GM19455 (cell line): ENCODE measurements around the gene C9orf57.
"Not testable (repeated sequence)": the region's sequence is repeated elsewhere in the genome, so short reads cannot be mapped to it uniquely, and the experiment has no call there.

Experiments used
- ATAC-seq: cut with Tn5 transposase; IDR thresholded peaks from one replicate; pipeline ENCODE4 v1.9.1; 2021; ENCODE audit not compliant: unreplicated experiment

Gene C9orf57, protein sequence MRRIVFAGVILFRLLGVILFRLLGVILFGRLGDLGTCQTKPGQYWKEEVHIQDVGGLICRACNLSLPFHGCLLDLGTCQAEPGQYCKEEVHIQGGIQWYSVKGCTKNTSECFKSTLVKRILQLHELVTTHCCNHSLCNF

DNA sequence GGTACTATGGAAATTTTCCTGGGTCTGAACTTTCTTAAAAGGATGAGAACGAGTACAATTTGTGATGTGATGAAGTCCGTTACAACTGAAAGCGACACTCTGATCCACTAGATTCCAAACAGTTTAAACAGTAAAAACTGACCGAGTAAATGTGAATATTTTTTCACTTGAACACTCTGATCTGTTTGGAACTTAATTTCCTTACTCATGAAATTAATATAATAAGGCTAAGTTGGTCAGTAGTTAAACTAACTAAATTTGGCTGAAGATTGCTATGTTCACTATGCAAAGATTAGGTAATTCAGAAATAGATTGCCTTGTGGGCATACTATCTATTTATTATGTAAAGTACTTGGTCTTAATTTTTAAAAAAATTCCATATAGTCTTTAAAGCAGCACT lies at the start of gene C9orf57:
Gene C9orf57 (minus strand): TSS at position 101 of the 400 bp plus-strand sequence. CDS start 1,282 bp downstream, outside the sequence.
- no peak for ATAC-seq

DNA sequence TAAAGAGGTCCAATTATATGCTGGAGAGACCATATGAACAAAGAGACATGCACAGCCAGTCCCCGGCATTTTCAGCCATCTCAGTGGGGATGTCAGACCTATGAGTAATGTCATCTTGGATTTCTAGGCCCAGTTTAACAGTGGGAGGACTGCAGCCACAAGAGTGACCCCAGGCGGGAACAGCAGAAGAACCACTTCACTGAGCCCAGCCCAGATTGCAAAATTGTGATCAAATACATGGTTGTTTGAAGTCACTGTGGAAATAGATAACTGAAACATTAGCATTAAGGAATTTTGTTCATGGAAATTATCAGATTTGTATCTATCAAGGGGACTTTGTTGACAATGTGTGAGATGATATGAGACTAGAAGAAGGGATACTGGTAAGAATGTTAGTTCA lies 42.1 kb upstream of the C9orf57 start:
- no peak for ATAC-seq

DNA sequence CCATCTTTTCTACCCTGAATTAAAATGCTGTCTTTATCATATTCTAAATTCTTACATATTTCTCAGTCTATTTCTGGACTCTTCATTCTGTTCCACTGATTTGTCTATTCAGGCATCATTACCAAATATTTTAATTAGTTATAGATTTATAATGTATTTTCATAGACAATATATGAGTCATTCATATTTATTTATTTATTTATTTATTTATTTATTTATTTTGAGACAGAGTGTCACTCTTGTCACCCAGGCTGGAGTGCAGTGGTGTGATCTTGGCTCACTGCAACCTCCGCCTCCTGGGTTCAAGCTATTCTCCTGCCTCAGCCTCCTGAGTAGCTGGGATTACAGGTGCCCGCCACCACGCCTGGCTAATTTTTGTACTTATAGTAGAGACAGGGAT lies 35.1 kb upstream of the C9orf57 start:
- not testable (repeated sequence) for ATAC-seq

DNA sequence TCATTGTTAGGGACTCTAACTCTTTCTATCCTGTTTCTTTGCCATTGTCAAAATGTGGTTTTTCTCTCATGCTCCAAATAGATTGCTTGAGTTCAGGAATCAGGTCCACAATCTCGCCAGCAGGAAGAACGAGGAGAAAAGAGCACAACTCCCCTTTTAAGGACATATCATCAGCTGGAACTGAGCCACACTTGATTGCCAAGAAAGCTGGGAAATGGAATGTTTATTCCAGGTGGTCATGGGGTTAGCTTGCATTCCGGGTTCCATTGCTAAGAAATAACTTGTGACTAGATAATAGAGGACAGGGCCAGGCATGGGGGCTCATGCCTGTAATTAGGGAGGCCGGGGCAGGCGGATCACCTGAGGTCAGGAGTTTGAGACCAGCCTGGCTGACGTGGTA lies 32.4 kb upstream of the C9orf57 start:
- ATAC-seq, result no peak

DNA sequence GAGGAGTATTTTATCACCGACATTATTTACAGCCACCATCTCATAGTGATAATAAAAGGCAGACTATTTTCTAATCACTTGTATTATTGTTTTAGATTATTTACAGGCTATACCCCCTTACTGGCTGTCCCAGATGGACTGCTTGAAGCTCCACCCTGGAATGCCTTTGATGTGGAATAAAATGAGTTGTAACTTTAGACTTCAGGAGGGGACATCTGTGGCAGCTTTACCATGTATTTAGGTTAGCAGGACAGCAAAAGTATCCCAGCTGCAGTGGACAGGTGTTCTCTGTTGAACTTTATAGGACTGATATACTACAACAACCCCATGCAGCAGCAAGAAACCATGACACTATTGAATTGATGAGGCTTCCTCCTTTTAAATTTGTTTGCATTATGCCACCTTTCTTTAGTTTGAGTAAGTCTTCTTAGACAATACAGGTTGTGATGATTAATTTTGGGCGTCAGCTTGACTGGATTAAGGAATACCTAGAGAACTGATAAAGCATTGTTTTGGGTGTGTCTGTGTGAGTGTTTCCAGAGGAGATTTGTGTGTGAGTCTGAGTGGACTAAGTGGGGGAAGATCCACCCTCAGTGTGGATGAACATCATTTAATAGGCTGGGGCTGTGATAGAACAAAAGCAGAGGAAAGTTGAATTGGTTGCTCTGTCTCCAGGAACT lies 29.2 kb upstream of the C9orf57 start:
- no peak for ATAC-seq

DNA sequence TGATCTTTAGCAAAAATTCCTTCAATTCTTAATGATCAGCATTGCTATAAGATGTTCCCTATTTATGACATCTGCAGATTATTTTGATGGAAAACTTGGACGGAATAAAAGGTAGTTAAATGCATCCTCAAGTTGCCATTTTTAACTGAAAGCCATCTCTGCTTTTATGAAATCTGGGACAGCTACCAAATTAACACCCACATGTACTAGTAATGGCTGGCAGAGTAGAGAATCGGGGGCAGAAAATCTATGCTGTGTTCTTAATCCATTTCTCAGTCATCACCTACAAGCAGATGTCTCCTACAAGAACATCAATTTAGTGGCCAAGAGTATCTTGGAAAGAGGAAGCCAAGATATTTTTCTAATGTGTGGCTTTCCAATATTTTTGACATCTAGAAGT lies 22.1 kb upstream of the C9orf57 start:
- ATAC-seq, result no peak

DNA sequence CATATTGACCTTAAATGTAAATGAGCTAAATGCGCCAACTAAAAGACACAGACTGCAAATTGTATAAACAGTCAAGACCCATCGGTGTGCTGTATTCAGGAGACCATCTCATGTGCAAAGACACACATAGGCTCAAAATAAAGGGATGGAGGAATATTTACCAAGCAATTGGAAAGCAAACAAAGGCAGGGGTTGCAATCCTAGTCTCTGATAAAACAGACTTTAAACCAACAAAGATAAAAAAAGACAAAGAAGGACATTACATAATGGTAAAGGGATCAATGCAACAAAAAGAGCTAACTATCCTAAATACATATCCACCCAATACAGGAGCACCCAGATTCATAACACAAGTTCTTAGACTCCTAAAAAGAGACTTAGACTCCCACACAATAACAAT lies 14.3 kb upstream of the C9orf57 start:
- not testable (repeated sequence) for ATAC-seq

DNA sequence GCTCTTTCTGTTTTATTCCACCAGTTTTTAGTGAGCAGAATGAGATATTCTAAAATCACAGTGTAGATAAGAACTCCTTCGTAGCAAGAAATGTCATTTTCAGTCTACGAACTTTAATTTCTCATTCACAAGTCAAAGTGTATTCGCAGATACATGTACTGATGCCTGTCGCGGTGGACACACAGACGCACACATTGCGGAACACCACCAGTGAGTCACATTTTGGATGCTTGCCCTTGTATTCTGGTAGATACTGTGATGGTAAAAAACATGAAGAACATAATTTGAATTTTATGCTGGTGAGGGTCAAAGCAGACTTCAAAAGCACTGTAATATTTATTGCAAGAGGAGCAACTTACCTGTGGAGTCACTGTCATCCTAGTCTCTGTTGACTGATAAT lies 4.7 kb upstream of the C9orf57 start:
- ATAC-seq, result no peak

DNA sequence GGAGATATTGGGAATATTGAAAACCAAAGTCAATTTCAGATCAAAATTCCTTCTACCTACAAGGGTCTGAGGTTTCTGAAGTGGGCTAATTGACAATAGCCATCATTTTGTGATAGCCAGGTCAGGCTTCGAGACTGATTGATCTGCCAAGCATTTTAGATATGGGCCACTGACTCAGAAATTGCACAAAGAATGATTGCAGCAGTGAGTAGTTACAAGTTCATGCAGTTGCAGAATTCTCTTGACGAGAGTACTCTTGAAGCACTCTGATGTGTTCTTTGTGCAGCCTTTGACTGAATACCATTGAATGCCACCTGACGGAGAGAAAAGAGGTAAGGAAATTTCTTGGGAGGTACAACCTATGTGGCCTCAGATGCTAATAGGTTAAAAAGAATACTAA lies 8.3 kb downstream of the C9orf57 start:
- ATAC-seq, result no peak

DNA sequence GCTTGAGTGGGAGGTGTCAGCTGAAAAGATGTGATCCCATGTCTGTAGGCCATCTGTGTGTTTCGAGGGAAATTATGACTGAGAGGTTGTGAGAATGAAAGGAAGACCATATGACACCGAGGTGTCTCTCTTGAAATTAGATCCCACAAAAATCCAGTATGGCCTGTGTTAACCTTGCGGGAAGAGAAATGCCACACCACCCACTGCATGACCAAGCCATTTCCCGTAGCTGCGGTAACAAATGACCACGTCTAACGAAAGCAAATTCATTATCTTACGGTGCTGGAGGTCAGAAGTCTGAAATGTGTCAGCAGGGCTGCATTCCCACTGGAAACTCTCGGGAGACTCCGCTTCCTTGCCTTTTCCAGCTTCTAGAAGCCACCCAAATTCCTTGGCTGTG lies 11.6 kb downstream of the C9orf57 start:
- ATAC-seq, result no peak

DNA sequence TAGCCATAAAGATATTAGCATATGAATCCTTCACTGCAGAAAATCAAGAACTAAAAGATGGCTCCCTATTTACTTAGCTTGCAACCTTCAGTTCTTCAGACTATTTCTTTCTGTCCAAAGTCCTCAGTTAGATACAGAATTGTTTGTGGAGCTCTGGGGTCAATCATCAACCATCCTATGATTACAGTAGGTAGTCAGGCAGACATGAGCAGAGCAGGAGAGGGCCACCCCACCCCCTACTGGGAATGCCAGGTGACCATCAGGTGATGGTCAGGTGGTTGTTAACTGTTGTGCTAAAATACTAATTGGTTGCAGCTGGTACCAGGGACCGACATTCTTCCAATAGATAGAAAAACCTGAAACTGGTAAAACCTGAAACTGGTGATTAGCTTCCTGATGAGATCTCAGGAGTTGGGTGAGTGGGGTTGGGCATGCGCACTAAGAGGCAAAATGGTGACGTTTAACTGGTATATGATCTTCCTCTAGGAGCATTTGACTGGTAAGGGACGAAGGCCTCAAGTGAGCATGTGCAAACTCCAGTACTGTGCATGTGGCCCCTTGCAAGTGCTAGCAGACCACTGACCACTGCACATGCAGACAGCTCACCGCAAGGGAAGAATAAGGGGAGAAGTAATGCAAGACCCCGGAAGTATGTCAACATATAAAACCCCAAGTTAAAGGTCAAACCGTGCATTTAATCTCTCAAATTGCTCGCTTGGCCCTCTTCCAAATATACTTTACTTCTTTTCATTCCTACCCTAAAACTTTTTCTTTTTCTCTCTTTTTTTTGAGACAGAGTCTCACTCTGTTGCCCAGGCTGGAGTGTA lies 13.6 kb downstream of the C9orf57 start:
- no peak for ATAC-seq

DNA sequence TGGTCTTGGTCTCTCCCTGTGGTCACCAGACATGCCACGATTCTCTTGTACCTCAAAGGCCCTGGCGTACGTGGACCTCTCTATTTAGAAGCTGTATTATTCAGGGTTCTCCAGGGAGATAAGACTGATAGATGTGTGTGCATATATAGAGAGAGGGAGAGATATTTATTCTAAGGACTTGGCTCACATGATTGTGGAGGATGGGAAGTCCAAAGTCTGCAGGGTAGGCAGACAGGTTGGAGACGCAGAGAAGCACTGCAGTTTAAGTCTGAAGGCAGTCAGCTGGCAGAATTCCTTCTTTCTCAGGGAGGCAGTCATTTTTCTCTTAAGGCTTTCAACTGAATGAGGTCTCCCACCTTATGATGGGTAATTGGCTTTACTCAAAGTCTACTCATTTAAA lies 16.3 kb downstream of the C9orf57 start:
- no peak for ATAC-seq

DNA sequence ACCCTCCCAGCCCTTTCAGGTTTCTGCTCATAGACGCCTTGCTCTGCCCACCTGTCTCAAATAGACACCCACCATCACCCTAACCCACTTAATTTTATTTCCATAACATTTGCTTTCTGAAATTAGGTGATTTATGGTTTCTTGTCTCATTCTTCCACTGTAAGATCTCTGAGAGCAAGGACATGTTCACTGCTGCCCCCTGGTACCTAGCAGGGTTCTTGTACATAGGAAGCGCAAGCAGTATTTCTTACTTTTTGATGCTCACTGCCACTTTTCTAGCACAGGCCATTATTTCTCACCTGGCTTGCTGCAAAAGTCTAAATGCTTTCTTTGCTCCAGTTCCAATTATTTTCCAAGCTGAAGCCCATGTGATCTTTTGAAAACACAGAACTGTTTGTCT lies 16.8 kb downstream of the C9orf57 start:
- ATAC-seq, result no peak

DNA sequence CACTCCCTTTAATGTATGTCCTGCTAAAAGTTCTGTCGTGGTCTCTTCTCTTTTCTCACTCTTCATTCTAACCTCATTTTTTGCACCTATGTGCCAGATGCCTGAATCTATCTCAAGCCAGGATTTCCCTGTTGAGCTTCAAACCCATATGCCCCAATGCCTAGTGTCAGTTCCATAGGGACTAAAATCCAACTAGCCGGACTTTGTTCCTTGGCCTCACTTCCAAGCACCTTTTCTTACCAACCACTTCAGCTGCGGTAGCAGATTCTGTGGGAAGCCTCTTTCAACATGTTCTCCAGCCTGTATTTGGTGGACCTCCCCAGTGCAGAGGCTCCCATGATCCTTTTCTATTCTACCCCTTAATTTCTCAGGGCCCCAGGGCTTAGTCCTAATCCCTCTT lies 17.5 kb downstream of the C9orf57 start:
- ATAC-seq, result no peak

DNA sequence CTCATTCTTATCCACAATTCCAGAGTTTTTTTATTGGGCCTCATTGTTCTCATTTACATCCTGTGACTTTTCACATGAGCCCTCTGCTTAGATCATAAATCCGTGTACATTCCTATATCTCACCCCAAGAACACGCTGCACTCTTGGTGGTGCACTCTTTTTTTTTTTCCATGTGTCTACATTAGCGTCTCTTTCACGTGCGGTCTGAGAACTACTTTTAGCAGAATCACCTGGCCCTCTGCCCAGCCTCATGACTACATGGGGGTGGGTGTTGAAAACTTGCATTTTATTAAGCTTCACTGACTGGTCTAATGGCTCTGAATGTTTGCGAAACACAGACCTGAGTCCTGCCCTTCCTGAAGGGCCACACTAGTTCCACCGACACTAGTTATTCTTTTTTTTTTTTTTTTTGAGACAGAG lies 18.6 kb downstream of the C9orf57 start:
- no peak for ATAC-seq

DNA sequence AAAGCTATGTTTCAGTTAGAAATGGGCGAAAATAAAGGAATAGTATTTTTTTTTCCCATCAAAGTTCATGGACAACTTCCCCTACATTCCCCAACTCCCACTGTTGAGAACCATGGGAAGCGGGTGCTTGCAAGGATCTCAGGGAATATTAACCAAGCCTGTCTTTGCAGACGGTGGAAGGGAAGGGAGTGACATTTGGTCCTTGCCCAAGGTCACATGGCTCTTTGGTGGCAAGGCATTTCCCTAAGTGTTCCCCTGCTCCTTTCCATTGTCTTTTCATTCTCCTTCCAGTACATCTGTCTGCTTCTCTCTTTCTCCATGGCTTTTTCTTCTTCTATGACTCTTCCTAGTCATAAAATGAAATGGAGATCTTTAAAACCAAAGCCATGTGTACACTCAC lies 19.0 kb downstream of the C9orf57 start:
- no peak for ATAC-seq

DNA sequence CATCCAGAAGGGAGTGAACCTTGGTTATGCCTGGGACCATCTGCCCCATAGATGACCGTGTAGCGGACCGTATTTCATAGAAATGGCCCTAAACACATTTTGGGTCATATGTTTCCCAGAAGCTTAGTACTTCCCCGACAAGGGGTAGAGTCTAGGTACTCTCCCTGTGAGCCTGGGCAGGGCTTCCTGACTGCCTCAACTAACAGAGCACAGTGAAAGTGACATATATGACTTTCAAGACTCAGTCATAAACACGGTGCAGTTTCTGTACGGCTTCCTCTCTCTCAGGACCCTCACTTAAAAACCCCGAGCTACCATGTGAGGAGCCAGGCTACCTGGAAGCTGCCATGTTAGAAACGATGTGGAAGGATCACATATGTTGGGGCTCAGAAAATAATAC lies 20.9 kb downstream of the C9orf57 start:
- peak; percentile 56 for ATAC-seq

DNA sequence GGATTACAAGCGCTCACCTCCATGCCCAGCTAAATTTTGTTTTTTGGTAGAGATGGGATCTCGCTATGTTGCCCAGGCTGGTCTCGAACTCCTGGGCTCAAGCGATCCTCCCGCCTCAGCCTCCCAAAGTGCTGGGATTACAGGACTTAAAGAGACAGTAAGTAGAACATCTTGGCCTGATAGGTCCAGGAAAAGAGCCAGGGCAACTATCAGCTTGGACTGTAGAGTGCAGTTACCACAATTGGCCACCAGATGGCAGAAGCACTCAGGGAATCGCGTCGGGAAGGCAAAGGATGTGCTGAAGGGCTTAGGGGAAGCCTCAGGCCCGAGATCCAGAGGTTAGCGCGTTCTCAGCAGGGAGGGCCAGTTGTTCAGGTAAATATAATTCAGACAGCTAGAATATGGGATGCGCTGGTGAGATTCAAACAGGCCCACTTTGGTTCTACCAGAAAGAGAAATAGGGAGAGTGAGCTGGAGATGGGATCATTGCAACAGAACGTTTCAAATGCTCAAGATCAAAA lies 21.5 kb downstream of the C9orf57 start:
- ATAC-seq, result peak; percentile 81

DNA sequence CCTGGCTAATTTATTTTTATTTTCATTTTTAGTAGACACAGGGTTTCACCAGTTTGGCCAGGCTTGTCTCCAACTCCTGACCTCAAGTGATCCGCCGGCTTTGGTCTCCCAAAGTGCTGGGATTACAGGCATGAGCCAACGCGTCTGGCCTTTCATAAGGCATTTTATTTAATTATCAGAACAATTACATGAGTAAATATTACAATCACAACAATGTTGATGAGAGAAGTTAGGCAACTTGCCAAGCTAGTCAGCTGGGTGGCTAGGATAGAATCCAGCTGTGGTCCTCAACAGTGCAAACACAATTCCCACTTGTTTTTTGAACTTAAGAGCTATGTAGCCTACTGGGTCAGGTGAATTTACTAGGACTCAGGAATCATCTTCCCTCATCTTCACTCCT lies 22.0 kb downstream of the C9orf57 start:
- no peak for ATAC-seq

DNA sequence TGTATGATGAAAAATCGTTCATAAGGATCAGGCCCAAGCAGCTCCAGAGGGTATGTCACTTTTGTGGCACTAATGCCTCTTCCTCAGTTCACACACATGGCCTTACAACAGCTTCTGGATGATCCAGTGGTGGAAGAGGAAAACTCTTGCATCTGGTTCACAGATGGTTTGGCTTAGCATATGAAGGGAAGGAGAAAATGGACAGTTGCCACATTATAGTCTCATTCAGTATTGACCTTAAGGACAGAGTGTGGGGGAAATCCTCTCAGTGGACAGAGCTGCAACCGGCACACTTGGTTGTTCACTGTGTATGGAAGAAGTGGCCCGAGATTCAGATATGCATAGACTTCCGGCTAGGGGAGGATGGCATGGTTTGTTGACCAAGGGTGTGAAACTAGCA lies 22.8 kb downstream of the C9orf57 start:
- no peak for ATAC-seq

DNA sequence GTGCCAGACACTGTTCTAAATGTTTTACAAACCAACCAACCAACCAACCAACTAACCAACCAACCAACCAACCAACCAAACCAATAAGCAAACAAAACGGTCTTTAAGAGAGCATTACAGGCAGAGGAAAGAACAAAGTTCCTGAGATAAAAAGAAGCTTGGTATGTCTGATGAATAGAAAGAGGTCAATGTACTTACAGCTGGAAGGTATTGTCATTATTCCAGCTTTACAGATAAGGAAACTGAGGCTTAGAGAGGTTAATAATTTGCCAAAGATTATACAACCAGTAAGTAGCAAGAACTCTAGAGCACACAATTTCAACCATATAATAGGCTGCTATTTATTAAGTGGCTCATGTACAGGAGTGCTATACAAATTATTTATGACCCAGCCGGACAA lies 29.6 kb downstream of the C9orf57 start:
- ATAC-seq, result no peak

DNA sequence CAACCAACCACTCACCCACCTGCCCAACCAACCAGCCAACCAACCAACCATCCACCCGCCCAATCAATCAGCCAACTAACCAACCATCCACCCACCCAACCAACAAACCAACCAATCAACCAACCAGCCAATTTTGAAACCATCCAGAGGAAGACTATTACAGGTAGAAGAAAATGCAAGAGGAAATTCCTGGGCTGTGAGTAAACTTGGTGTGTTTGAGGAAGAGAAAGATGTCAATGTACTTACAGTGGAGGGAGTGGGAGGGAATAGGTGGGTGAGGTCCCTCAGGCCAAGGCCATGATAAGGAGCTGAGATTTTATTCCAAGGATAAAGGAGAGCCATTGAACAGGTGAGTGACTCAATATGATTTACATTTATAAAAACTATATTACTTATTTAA lies 30.4 kb downstream of the C9orf57 start:
- no peak for ATAC-seq
